ENCODE measurements around the gene CD2BP2.
"Not testable (repeated sequence)": the region's sequence is repeated elsewhere in the genome, so short reads cannot be mapped to it uniquely, and the experiment has no call there.

The CD2BP2 gene

DNA sequence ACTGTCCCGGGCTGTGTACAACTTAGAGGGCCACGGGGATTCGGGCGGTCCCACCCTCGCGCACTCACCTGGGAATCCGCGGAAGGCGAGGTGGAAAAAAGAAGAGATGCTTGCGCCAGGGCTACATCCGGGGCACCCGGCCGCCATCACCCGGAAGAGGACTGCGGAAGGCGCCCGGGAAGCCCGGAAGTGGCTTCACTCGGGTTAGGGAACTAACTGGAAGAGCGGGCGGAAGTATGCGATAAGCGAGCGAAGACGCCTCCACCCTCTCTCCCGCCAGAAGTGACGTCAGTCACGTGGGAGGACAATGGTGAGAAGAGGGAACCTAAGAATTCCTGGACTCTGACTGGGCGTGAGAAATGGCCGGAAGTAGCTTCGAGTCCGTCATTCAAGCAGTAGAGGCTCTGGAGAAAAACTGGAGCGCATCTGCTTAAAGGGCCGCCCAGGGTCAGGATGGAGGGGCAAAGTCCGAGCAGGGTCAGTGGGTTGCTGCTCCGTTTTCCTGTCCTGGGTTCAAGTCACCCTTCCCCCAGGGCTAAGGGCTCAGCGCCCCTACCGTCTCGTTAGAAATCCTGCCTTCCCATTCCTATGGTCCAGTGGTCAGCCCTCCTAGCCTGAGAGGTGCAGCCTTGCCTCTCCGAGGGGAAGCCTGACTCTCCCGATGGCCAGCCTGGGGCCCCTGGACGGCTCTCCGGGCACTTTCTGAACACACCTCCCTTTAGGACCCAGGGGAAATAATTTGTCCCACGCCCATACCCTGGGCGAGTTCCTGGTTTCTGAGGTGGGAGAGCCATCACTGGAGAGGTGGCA lies at the start of gene CD2BP2:
Gene CD2BP2 (minus strand): TSS at position 165 of the 810 bp plus-strand sequence. CDS start 627 bp downstream, outside the sequence.
- DNase-seq (ENCODE audit: low read depth in 1 of 2, low spot score in 1 of 2) = peak; percentile 65 to 86

DNA sequence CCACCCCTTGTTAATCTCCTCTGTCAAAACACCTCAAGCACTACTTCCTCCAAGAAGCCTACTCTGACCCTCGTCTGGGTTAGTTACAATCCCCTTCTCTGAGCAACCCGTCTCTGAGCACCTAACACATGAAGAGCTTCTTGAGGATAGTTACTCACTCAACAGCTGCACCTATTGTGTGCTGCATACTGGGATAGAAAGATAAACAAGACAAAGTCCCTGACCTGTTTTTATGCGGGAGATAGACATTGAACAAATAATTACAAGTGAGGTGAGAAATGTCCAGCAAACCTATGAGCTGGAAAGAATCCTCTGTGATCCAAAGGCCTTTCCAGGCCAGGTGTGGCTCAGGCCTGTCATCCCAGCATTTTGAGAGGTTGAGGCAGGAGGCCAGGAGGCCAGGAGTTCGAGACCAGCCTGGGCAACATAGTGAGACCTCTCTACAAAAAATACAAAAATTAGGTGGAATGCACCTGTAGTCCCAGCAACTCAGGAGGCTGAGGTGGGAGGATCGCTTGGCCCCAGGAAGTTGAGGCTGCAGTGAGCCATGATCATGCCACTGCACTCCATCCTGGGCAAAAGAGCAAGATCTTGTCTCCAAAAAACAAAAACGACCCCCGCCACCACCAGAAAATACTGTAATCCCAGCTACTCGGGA lies 46.8 kb upstream of the CD2BP2 start:
- DNase-seq (ENCODE audit: low read depth in 1 of 2, low spot score in 1 of 2) = no peak

DNA sequence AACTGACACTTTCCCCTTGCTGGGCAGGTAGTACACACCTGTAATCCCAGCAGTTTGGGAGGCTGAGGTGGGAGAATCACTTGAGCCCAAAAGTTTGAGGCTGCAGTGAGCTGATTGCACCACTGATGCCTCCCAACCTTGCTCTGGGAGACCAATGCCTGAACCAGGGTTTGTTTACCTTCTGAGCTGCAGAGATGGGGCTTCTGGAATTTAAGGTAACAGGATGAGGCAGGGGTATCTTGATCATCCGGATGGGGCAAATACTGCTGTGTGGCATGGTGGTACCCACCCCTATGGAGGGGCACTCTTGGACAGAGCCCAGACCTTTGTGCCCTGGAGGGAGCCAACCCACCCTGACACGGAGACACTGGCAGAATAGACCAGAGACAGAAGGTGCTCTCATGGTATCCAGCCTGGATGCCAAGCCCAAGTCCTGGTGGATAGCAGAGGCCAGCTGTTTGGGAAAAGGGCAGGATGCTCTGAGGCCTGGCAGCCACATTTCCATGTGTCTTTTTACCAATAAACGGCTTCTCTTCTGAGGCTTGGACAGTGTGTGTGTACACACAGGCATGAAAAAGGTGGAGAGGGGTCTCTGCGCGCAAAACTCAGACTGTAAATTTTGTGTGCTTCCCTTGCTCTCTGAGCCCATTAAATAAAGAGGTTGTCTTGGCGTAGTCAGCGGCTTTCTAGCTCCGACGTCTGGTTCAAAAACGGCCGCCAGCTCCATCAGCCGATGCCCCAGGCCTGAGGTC lies 44.5 kb upstream of the CD2BP2 start:
- no peak for DNase-seq (ENCODE audit: low read depth in 1 of 2, low spot score in 1 of 2)

DNA sequence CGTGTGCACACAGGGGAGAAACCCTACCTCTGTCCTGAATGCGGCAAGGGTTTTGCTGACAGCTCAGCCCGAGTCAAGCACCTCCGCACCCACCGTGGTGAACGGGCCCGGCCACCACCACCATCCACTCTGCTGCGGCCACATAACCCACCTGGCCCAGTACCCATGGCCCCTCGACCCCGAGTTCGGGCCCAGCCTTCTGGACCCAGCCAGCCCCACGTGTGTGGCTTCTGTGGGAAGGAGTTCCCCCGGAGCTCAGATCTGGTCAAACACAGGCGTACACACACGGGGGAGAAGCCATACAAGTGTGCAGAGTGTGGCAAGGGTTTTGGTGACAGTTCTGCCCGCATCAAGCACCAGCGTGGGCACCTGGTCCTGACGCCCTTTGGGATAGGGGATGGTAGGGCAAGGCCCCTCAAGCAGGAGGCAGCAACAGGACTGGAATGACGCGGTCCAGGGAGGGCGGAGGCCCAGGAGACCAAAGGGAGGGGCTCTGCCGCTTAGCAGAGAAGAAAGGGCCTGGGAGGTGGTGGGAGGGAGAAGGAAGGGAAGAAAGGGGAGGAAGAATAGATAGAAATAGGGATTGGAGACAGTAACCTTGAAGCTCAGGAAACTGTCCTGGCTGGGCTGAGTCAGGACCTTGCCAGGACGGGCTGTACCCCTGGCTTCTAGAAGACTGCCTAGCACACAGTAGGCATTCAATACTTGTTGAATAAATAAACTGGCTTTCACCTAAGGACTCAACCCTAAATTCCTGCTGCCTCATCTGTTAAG lies 43.7 kb upstream of the CD2BP2 start:
- DNase-seq (ENCODE audit: low read depth in 1 of 2, low spot score in 1 of 2) = no peak

DNA sequence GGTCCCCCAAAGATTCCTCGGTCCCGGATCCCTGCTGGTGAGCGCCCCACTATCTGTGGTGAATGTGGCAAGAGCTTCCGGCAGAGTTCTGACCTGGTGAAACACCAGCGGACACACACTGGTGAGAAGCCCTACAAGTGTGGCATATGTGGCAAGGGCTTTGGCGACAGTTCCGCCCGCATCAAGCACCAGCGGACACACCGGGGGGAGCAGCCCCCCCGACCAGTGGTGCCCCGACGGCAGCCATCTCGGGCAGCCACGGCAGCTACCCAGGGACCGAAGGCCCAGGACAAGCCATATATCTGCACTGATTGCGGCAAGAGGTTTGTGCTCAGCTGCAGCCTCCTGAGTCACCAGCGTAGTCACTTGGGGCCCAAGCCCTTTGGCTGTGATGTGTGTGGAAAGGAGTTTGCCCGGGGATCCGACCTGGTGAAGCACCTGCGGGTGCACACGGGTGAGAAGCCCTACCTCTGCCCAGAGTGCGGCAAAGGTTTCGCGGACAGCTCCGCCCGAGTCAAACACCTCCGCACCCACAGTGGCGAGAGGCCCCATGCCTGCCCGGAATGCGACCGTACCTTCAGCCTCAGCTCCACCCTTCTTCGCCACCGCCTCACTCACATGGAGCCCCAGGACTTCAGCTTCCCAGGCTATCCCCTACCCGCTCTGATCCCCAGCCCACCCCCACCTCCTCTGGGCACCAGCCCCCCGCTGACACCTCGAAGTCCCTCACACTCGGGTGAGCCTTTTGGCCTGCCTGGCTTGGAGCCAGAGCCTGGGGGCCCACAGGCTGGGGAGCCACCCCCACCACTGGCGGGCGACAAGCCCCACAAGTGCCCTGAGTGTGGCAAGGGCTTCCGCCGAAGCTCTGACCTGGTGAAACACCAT lies 42.9 kb upstream of the CD2BP2 start:
- no peak for DNase-seq (ENCODE audit: low read depth in 1 of 2, low spot score in 1 of 2)

DNA sequence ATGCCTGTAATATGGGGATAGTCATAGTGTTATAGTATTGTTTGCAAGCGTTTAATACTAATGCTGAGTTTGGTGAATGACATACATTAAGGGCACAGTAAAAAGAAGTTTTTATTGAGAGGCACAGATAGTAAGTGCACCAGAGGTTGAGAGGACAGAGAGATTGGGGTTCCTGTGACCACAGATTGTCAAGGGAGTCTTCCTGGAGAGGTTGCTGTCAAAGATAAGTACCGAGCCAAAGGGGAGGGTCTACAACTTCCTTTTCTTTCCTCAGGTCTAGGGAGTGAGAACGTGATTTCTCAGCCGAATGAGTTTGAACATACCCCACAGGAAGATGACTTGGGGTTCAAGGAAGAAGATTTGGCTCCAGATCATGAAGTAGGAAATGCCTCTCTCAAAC lies 41.9 kb upstream of the CD2BP2 start:
- no peak for DNase-seq (ENCODE audit: low read depth in 1 of 2, low spot score in 1 of 2)

DNA sequence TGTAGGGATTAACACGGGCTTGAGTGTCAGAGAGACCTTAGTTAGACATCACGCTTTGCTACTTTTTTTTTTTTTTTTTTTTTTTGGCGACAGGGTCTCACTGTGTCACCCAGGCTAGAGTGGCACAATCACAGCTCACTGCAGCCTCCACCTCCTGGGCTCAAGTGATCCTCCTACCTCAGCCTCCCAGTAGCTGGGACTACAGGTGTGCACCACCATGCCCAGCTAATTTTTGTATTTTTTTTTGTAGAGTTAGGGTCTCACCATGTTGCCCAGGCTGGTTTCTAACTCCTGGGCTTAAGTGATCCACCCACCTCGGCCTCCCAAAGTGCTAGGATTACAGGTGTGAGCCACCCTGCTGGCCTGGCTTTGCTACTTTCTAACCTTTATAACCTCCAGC lies 41.5 kb upstream of the CD2BP2 start:
- DNase-seq (ENCODE audit: low read depth in 1 of 2, low spot score in 1 of 2) = not testable (repeated sequence)

DNA sequence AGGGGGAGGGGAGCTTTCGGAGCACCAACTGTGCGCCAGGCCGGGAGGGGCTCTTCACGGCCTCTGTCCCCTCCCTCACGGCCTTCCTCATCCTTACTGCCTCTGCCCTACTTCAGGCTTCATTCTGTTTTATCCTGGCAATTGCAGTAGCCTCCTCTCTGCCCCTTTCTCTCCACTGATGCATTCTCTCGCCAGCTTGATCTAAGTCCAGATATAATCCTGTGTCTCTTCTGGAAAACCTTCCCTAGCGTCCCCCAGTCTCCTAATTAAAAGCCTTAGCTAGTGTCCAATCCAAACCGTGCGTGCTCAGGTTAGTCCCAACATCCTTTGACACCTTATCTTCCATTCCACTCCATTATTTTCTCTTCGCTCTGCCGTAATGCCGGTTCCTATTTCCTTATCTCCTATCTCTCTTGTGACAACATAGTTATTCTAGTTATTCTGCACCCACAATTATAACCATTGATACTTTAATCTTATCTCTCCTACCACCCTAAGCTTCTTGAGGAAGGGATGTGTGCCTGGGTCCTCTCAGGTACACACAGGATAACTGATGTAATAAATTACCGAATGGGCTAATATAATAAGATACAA lies 41.0 kb upstream of the CD2BP2 start:
- no peak for DNase-seq (ENCODE audit: low read depth in 1 of 2, low spot score in 1 of 2)

DNA sequence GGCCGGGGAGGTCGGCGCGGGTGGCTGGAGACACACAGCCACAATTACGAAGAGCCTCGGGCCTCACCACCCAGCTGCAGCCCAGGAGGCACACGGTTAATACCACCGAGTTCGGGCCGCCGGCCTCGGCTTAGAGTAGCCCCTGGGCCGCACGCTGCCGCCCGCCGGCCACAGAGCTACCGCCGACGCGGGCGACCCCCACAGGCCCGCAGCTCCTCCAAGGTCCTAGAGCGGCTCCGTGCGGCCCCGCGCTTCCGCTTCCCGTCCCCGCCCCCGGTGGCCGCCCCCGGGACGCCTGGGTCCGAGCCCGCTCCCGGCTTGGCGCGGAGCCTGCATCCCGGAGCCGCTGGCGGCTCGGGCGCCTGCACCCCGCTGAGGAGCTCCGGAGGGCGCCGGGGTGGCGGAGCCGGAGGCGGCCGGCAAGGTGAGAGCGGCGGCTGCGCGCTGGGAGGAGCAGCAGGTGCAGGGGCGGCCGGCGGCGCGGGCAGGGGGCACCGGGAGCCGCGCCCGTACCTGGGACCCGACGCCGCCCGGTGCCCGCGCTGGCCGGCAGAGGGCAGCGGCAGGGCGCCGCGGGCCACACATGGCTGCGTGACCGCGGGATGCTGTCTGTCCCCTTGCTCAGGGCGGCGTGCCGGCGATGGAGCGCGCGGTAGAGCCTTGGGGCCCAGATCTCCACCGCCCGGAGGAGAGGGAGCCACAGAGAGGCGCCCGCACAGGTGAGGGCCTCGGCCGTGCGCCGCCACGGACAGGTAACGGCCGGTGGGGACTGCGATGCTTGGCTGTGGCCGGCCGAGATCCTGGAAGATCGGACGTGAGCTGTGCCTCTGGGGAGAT lies 40.3 kb upstream of the CD2BP2 start, which contains the start of gene ZNF48:
Gene ZNF48 (plus strand): TSS at position 266 of the 837 bp plus-strand sequence. CDS start 375 bp downstream, at position 641.
- DNase-seq (ENCODE audit: low read depth in 1 of 2, low spot score in 1 of 2) = no peak

DNA sequence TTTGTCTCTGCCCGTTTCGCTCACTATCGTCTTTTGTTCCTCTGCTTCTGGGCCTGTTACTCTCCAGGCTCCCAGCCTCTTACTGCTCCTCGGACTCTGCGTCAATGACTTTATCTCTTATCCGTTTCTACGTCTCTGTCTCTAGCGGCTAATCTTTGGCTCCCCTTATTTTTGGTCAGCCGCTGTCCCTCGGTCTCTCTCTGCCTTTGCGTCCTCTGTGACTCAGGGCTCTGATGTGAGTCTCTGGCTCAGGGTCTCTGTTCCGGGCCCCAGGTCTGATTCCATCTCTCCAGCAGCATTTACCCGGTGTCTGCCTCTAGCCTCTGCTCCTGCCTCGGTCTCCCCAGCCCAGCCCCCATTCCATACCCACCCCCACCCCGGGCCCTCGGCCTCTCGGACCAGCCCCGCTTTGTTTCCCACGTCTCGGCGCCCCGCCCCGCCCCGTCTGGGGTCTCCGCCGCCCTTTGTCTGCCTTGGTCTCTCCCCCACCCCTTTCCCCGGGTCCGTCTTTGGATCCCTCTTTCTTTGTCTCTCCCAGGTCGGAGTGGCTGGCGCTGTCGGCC lies 39.6 kb upstream of the CD2BP2 start:
- no peak for DNase-seq (ENCODE audit: low read depth in 1 of 2, low spot score in 1 of 2)

DNA sequence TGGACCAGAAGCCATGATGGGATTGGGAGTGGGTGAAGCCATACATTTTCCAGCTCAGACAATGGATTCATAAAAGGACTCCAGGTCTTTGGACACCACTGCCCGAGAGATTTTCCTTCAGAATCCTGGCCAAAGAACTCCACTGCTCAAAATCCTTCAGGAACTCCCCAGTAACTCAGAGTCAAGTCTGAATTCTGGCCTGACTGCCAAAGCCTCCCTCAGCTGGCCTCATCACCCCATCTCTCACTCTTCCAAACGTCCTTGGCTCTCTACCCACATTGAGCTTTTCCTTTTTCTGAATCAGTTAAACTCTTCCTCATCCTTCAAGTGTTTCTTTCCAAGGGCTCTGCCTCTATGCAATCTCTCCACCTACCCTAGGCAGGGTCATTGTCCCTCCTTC lies 28.4 kb upstream of the CD2BP2 start:
- no peak for DNase-seq (ENCODE audit: low read depth in 1 of 2, low spot score in 1 of 2)

DNA sequence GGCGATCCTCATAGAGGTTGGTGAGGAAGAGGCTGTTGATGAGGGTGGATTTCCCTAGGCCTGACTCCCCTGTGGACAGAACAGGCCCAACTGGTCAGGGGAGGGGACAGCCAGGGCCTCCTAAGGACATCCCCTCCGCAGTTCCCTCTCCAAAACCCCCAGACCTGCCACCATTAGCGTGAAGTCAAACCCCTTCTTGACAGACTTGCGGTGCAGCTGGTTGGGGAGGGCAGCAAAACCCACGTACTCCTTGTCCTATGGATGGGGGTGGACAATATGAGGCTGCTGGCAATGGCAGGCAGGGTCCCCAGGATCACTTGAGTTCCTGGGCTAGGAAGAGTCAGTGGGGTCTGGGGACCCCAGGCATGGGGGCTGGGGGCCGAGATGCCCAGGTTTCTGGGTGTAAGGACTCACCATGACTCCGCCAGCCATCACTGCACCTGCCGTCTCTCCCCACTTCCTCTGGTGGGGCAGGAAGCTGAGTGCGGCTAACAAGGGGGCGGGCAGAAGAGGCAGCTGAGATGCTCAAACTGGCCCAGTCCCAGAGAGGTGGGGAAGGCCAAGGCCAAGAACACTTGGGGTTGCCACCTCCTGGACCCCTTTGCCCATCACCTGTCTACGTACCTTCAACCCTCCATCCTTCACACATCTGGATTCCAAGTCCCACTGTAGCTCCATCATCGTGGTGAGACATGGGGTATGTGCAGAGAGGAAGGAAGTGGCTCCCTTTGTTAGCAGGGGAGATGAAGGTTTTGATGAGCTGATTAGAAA lies 27.2 kb upstream of the CD2BP2 start, which contains the start of gene SEPTIN1:
Gene SEPTIN1 (minus strand): TSS at position 451 of the 771 bp plus-strand sequence. CDS start 19 bp downstream, at position 432.
- peak; percentile 56 to 72 for DNase-seq (ENCODE audit: low read depth in 1 of 2, low spot score in 1 of 2)

DNA sequence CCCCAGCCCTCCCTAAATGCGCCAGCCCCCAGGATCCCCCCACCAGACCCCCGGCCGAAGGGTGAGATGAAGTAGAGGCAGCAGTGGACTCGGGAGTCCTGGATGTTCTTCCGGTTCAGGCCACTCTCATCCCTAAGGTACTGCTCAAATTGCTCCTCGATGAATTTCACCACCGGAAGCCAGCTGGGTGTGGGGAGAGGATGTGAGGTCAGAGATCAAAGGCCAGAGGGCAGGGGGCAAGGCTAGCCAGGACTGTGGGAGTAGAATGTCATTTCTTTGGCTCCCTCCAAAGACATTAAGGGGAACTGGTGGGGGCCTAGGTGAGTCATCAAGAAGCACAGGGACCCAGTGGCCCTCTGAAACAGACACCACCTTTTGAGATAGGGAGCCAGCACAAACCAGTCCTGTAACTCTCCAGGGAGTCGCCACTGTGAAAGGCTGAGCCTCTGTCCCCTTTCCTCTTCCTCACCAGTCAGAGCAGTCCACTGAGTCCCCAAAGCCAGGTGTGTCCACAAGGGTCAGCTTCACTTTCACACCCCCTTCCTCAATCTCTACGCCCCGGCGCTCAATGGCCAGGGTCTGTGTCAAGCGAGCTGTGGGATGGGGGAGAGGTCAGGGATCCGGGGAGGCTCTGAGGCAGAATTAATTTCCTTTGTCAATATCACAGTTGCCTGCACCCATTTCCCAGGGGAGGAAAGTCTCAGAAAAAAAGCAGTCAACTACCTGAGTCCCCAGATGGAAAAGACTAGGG lies 26.4 kb upstream of the CD2BP2 start:
- DNase-seq (ENCODE audit: low read depth in 1 of 2, low spot score in 1 of 2) = no peak

DNA sequence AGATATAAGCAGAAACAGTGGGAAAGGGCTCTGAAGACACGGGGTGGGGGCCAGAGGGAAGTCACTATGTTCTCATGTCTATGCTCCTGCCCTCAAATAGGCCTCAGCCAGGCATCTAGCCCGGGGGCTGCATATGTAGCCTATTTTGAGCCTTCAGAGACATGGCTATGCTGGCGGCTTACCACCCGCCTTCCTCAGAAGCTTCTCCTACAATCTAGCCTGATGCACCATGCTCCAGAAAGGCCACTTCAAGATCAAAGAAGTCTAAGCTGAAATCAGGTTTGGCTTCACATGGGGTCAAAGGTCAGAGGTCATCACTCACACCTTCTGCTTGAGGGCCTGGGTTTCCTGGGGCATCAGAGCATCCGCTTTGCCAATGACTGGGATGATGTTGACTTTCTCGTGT lies 25.7 kb upstream of the CD2BP2 start:
- DNase-seq (ENCODE audit: low read depth in 1 of 2, low spot score in 1 of 2) = no peak

DNA sequence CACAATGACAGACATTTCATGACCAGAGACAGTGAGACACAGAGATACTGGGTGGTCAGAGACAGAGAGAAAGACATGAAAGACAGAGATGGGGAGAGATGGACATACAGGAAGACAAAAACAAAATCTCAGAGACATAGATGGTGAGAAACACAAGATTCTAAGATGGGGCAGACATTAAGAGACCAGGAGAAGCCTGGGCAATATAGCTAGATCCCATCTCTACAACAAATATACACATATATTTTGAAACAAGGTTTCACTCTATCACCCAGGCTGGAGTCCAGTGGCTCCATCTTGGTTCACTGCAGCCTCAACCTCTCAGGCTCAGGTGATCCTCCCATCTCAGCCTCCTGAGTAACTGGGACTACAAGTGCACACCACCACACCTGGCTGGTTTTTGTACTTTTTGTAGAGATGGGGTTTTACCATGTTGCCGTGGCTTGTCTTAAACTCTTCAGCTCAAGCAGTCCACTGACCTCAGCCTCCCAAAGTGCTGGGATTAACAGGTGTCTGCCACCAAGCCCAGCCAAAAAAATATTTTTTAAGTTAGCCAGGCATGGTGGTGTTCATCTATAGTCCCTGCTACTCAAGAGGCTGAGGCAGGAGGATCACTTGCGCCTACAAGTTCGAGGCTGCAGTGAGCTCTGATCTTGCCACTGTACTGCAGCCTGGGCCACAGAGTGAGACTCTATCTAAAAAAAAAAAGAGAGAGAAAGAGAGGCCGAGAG lies 25.1 kb upstream of the CD2BP2 start:
- DNase-seq (ENCODE audit: low read depth in 1 of 2, low spot score in 1 of 2) = no peak

DNA sequence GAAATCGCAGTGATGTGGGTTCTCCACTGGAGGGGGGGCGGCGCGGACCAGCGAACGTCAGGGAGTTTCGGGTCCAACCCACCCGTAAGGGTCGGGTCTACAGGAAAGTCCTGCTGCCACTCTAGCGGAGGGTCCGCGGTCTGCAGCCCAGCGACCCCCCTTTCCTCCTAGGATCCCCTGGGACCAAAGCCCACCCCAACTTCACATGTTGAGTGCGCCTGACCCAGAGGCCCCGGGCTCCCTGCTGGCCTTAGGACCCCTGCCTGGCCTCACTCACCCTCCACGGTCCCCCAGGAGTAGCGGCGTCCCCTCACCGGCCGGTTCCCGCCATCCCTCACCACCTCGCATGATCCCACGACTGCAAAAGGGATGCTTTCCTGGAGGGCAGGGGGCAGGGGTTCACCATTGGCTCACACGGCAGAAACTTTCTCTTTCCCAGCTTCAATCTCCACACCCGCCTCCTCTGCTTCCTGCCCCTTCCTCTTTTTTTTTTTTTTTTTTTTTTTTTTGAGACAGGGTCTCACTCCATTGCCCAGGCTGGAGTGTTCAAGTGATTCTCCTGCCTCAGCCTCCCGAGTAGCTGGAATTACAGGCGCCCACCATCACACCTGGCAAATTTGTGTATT lies 24.2 kb upstream of the CD2BP2 start:
- no peak for DNase-seq (ENCODE audit: low read depth in 1 of 2, low spot score in 1 of 2)
